GM12878 (cell line): ENCODE results near the gene COL27A1.

Experiments used
- ATF3 ChIP-seq: IDR thresholded peaks from 2 replicates; pipeline ENCODE4 v1.6.1; 2011; ENCODE audit warnings: low read depth, mild to moderate bottlenecking, low read length, moderate library complexity, borderline replicate concordance; ENCODE audit errors: extremely low read depth
- CREB1 ChIP-seq: IDR thresholded peaks from 2 replicates; pipeline ENCODE4 v1.6.1; 2012; ENCODE audit warnings: low read depth, mild to moderate bottlenecking, inconsistent platforms
- JUND ChIP-seq: IDR thresholded peaks from 2 replicates; pipeline ENCODE4 v1.6.1; 2012; ENCODE audit warnings: low read depth, mild to moderate bottlenecking, low read length, improper control_type of control experiment, moderate library complexity
- NRF1 ChIP-seq: conservative IDR thresholded peaks from 2 replicates; pipeline ENCODE4 v1.6.1; 2011; ENCODE audit warnings: mild to moderate bottlenecking, low read depth, low read length, improper control_type of control experiment
- SUZ12 ChIP-seq: fragments of 200-600 bp; sonication (generic); IDR thresholded peaks from one replicate; pipeline ENCODE4 v1.6.1; 2018; ENCODE audit warnings: antibody characterized with exemption, mild to moderate bottlenecking; ENCODE audit not compliant: unreplicated experiment
- TAF1 ChIP-seq: IDR thresholded peaks from 2 replicates; pipeline ENCODE4 v1.6.1; 2011; ENCODE audit warnings: mild to moderate bottlenecking, low read depth, low read length, borderline replicate concordance

- TF ChIP-seq SUZ12, result no peak
- no peak for TF ChIP-seq TAF1
- TF ChIP-seq JUND, result no peak
- no peak for TF ChIP-seq NRF1
- TF ChIP-seq ATF3, result no peak
- no peak for TF ChIP-seq CREB1
Observed at GRCh38 chr9:114261026-114261425, 105.7 kb downstream of the COL27A1 start.
